ENCODE data around the gene CHRM2. TPM values are rescaled to one million over a fixed set of nuclear protein-coding genes. Genes with fewer than 3 reads are reported as not detected.

The CHRM2 gene
- total RNA-seq, 1 experiment from 2014 or later = not detected

- TF ChIP-seq ZBTB33 (IDR thresholded peaks at IDR 0.05; ENCODE audit: extremely low read depth, insufficient replicate concordance, low read length) (no peak), JUND (IDR thresholded peaks at IDR 0.05) (no peak), EZH2 (IDR thresholded peaks at IDR 0.05) (no peak), ZFX (IDR thresholded peaks at IDR 0.05) (no peak), RAD21 (IDR thresholded peaks at IDR 0.05; ENCODE audit: low read depth) (no peak), TCF7L2 (IDR thresholded peaks at IDR 0.05; ENCODE audit: borderline replicate concordance, extremely low read depth, insufficient read depth, insufficient read length) (no peak), YY1 (IDR thresholded peaks at IDR 0.05; ENCODE audit: extremely low read depth, insufficient replicate concordance, low read depth, low read length) (no peak), CTCF (IDR thresholded peaks at IDR 0.05 in 2 of 3, conservative IDR thresholded peaks at IDR 0.05 in 1 of 3; ENCODE audit: borderline replicate concordance in 1 of 3, insufficient read depth in 1 of 3, low read depth in 2 of 3, low read length in 2 of 3) (no peak), CBX3 (IDR thresholded peaks at IDR 0.05; ENCODE audit: low read depth) (no peak)
Measured at GRCh38 chr7:136940122-136940521, 71.7 kb downstream of the CHRM2 start (continued).

- H3K4me3 ChIP-seq (replicated peaks in 1 of 2; ENCODE audit: low read depth in 1 of 2, low read length in 2 of 2) = no peak overlapping the region
- no peak overlapping the region for H3K4me2 ChIP-seq (ENCODE audit: low read length)
- POLR2A ChIA-PET = no interaction called here
- TF ChIP-seq ZNF274 (IDR thresholded peaks at IDR 0.05; ENCODE audit: low read depth, low read length) = no peak
- no peak for TF ChIP-seq EZH2phosphoT487 (IDR thresholded peaks at IDR 0.05; ENCODE audit: borderline replicate concordance)
- no peak for TF ChIP-seq TCF7L2 (IDR thresholded peaks at IDR 0.05; ENCODE audit: borderline replicate concordance, extremely low read depth, insufficient read depth, insufficient read length)
- no peak for TF ChIP-seq ZBTB33 (IDR thresholded peaks at IDR 0.05; ENCODE audit: extremely low read depth, insufficient replicate concordance, low read length)
- no peak for TF ChIP-seq SIN3A (IDR thresholded peaks at IDR 0.05; ENCODE audit: low read depth)
- TF ChIP-seq RAD21 (IDR thresholded peaks at IDR 0.05; ENCODE audit: low read depth) = no peak
- no peak for TF ChIP-seq CBX3 (IDR thresholded peaks at IDR 0.05; ENCODE audit: low read depth)
- no peak for TF ChIP-seq CEBPB (IDR thresholded peaks at IDR 0.05; ENCODE audit: low read depth)
- TF ChIP-seq ATF3 (IDR thresholded peaks at IDR 0.05) = no peak
- no peak for TF ChIP-seq SRF (IDR thresholded peaks at IDR 0.05; ENCODE audit: low read depth)
- TF ChIP-seq ELF1 (IDR thresholded peaks at IDR 0.05; ENCODE audit: borderline replicate concordance, low read depth) = no peak
- TF ChIP-seq POLR2AphosphoS5 (IDR thresholded peaks at IDR 0.05; ENCODE audit: low read depth, low read length) = no peak
- TF ChIP-seq EGR1 (IDR thresholded peaks at IDR 0.05; ENCODE audit: low read depth) = no peak
- intact Hi-C loops (cut with micrococcal nuclease) = no loop called here
- no peak overlapping the region for H3K9ac ChIP-seq (ENCODE audit: low read length)
- no peak for DNase-seq (ENCODE audit: low read depth, low spot score)
- RAD21 ChIA-PET (ENCODE audit: low non-redundant PET in 1 of 2, low total read pairs in 2 of 2, uncharacterized antibody in 2 of 2, unreplicated experiment in 2 of 2) = no interaction called here
- no peaks in the 10 kb centered on the region for H3K36me3 ChIP-seq (ENCODE audit: control insufficient read depth in 1 of 2, insufficient read depth in 2 of 2, low read length in 2 of 2)
- H3K27ac ChIP-seq (ENCODE audit: low read depth, low read length) = no peak overlapping the region
- H3K4me1 ChIP-seq (ENCODE audit: control insufficient read depth in 1 of 2, insufficient read depth in 2 of 2, low read length in 2 of 2) = no peaks in the 10 kb centered on the region
- BruUV-seq (replicated peaks) = no TSS peak
- H2AFZ ChIP-seq (ENCODE audit: low read depth, low read length, poor library complexity, severe bottlenecking) = no peak overlapping the region
- ATAC-seq = no peak
- H3K9me2 ChIP-seq (ENCODE audit: insufficient read depth) = no peaks in the 10 kb centered on the region
- no peaks in the 10 kb centered on the region for H3K27me3 ChIP-seq (ENCODE audit: insufficient read depth, low read length)
- no peaks in the 10 kb centered on the region for H3K79me2 ChIP-seq (ENCODE audit: insufficient read depth, low read length)
- H4K20me1 ChIP-seq (ENCODE audit: insufficient read depth) = no peaks in the 10 kb centered on the region
- CTCF ChIA-PET = no interaction called here
- peaks cover 4% of the 10 kb centered on the region in 2 experiments; a peak in 2 of 4 replicates for H3K9me3 ChIP-seq (ENCODE audit: control insufficient read depth in 1 of 2, insufficient read depth in 1 of 2, low read depth in 1 of 2, low read length in 2 of 2)
Measured at GRCh38 chr7:136940917-136941316, 72.5 kb downstream of the CHRM2 start.
